K562 (cell line): ENCODE results near the gene TMEM106B. TPM values are rescaled to one million over a fixed set of nuclear protein-coding genes. Genes with fewer than 3 reads are reported as not detected.

Experiments
- ATAC-seq: fragments of 200-7000 bp; cut with Tn5 transposase; 3 replicates; pipeline ENCODE4 v1.9.1; 2020; ENCODE audit warnings: moderate library complexity
- BruUV-seq: library from RNA; stranded (reverse); fragments of 400-500 nt; replicated peaks from 2 replicates; lab custom pipeline; 2021; lab: Mats Ljungman, UMichigan
- CTCF ChIA-PET: fragments of 300-600 bp; formaldehyde crosslinking; extraction: SDS; loops from one replicate; lab custom pipeline; 2021; ENCODE audit warnings: low intra/inter-chr PET ratio; lab: Yijun Ruan, JAX
- POLR2A ChIA-PET: fragments of 300-600, 350-650 bp; sonication (Branson Sonifier 250); formaldehyde crosslinking; extraction: SDS; loops from one replicate; lab custom pipeline; 2021; ENCODE audit warnings: antibody characterized with exemption, inconsistent platforms; lab: Yijun Ruan, JAX
- DNase-seq, 4 experiments: peaks; one replicate each; pipeline versions ENCODE4 v3.0.0 to v3.0.0-alpha.2; 2011 to 2018; ENCODE audit warnings: low spot score in 3 of 4, mixed read lengths in 3 of 4; ENCODE audit errors: extremely low read depth in 1 of 4
- FAIRE-seq: peaks from 2 replicates; lab custom pipeline; 2011; peaks lifted over from hg19 to GRCh38; lab: Jason Lieb, UNC
- H2AFZ ChIP-seq: 2 replicates; pipeline ENCODE4 v1.6.0; 2011; ENCODE audit warnings: low read depth, low read length, control low read depth, inconsistent platforms
- H3K27ac ChIP-seq: fragments of 200-600 bp; 3 replicates; pipeline ENCODE4 v1.8.0; 2011; ENCODE audit warnings: low read depth, mild to moderate bottlenecking, control low read depth, inconsistent platforms, low read length, moderate library complexity, mixed read lengths; ENCODE audit errors: extremely low read depth
- H3K27me3 ChIP-seq, 2 experiments: fragments of 300-600 bp in 1 of 2; 2 replicates in 1 of 2; 3 replicates in 1 of 2; pipeline versions ENCODE4 v1.6.0 to v1.8.0; 2011; ENCODE audit warnings: inconsistent platforms in 2 of 2, low read length in 2 of 2, mild to moderate bottlenecking in 1 of 2, mixed read lengths in 1 of 2, moderate library complexity in 1 of 2; ENCODE audit not compliant: control insufficient read depth in 2 of 2, insufficient read depth in 2 of 2
- H3K36me3 ChIP-seq: fragments of 300-600 bp; 3 replicates; pipeline ENCODE4 v1.8.0; 2011; ENCODE audit warnings: mild to moderate bottlenecking, low read length, inconsistent platforms; ENCODE audit not compliant: control insufficient read depth, insufficient read depth
- H3K4me1 ChIP-seq, 2 experiments: fragments of 200-600 bp in 1 of 2; replicated peaks in 1 of 2; 2 replicates in 1 of 2; 3 replicates in 1 of 2; pipeline versions ENCODE4 v1.5.1 to v1.8.0; 2011; ENCODE audit warnings: inconsistent platforms in 2 of 2, low read length in 2 of 2, mild to moderate bottlenecking in 1 of 2, mixed read lengths in 1 of 2, moderate library complexity in 1 of 2; ENCODE audit not compliant: control insufficient read depth in 2 of 2, insufficient read depth in 2 of 2
- H3K4me2 ChIP-seq: 2 replicates; pipeline ENCODE4 v1.6.1; 2011; ENCODE audit warnings: low read length, control low read depth, inconsistent platforms, mixed read lengths; ENCODE audit not compliant: insufficient read depth
- H3K4me3 ChIP-seq: fragments of 200-600 bp; sonication (generic), shearing (Covaris generic); 2 replicates; pipeline ENCODE4 v1.5.1; 2016; ENCODE audit warnings: control low read depth, inconsistent platforms
- H3K79me2 ChIP-seq: fragments of 200-600 bp; 3 replicates; pipeline ENCODE4 v1.8.0; 2011; ENCODE audit warnings: low read length, inconsistent platforms; ENCODE audit not compliant: control insufficient read depth, insufficient read depth
- H3K9ac ChIP-seq, 2 experiments: 2 replicates each; pipeline versions ENCODE4 v1.6.0 to v1.6.1; 2011; ENCODE audit warnings: low read depth in 2 of 2, low read length in 2 of 2, control low read depth in 1 of 2, inconsistent platforms in 1 of 2, mild to moderate bottlenecking in 1 of 2, mixed read lengths in 1 of 2; ENCODE audit not compliant: insufficient read depth in 1 of 2
- H3K9me1 ChIP-seq: one replicate; pipeline ENCODE4 v1.6.0; 2011; ENCODE audit warnings: inconsistent platforms, mild to moderate bottlenecking, low read length, moderate library complexity; ENCODE audit not compliant: control insufficient read depth, insufficient read depth
- H3K9me3 ChIP-seq: replicated peaks from 2 replicates; pipeline ENCODE4 v1.5.1; 2011; ENCODE audit warnings: low read depth, low read length, inconsistent platforms; ENCODE audit not compliant: control insufficient read depth, insufficient read depth
- H4K20me1 ChIP-seq: replicated peaks from 2 replicates; pipeline ENCODE4 v1.6.1; 2011; ENCODE audit warnings: low read length, inconsistent platforms, mixed read lengths; ENCODE audit not compliant: control insufficient read depth, insufficient read depth
- ARNT ChIP-seq, 2 experiments: fragments of 450-650 bp; IDR thresholded peaks; 2 replicates each; pipeline ENCODE4 v1.6.1; 2016; ENCODE audit warnings: mild to moderate bottlenecking in 1 of 2
- DEAF1 ChIP-seq: fragments of 450-650 bp; formaldehyde crosslinking; IDR thresholded peaks from 2 replicates; pipeline ENCODE4 v1.4.0; 2020; ENCODE audit warnings: mild to moderate bottlenecking, moderate library complexity
- HMGN3 ChIP-seq: IDR thresholded peaks from 2 replicates; pipeline ENCODE4 v1.6.1; 2011; ENCODE audit warnings: borderline replicate concordance, low read depth, mild to moderate bottlenecking, mixed read lengths, low read length; ENCODE audit not compliant: insufficient read length; ENCODE audit errors: extremely low read depth
- LCOR ChIP-seq: sonication (generic); formaldehyde crosslinking; IDR thresholded peaks from 2 replicates; pipeline ENCODE4 v1.8.0; 2022; ENCODE audit warnings: mild to moderate bottlenecking, missing genetic modification reagents
- POLR2G ChIP-seq: fragments of 200-400 bp; formaldehyde crosslinking; IDR thresholded peaks from 2 replicates; pipeline ENCODE4 v1.6.1; 2017; ENCODE audit warnings: low read depth, mild to moderate bottlenecking, antibody characterized with exemption, low read length, moderate library complexity
- RUNX1 ChIP-seq: sonication (generic); IDR thresholded peaks from 2 replicates; pipeline ENCODE4 v1.6.1; 2016; ENCODE audit warnings: antibody characterized with exemption, low read depth
- SAP30 ChIP-seq: fragments of 200-600 bp; sonication (generic); IDR thresholded peaks from 2 replicates; pipeline ENCODE4 v1.6.1; 2012; ENCODE audit warnings: borderline replicate concordance, low read depth, mild to moderate bottlenecking, moderate library complexity, low read length, control low read depth, inconsistent platforms; ENCODE audit not compliant: insufficient read depth, poor library complexity, severe bottlenecking
- SIX5 ChIP-seq, 2 experiments: IDR thresholded peaks; 2 replicates each; pipeline ENCODE4 v1.6.1; 2011; ENCODE audit warnings: low read length in 2 of 2, borderline replicate concordance in 1 of 2, low read depth in 1 of 2, mild to moderate bottlenecking in 1 of 2, moderate library complexity in 1 of 2; ENCODE audit not compliant: insufficient read depth in 1 of 2
- ZBTB1 ChIP-seq: sonication (generic); formaldehyde crosslinking; IDR thresholded peaks from 2 replicates; pipeline ENCODE4 v1.8.1; 2023; ENCODE audit warnings: missing genetic modification reagents, low read depth, mild to moderate bottlenecking, borderline replicate concordance
- WGBS: fragments of 100-300 bp; shearing (Covaris generic); methylation state at CpG from one replicate; pipeline ENCODE4 v1.1.6; 2016; ENCODE audit warnings: low coverage, mixed read lengths; ENCODE audit not compliant: insufficient coverage; ENCODE audit errors: missing lambda C conversion rate; 5-methylcytosine and 5-hydroxymethylcytosine counted together
- in situ Hi-C: fragments of 300-500 bp; cut with MboI; formaldehyde crosslinking; loops from 4 replicates; pipeline ENCODE4 v1.15.0; 2018; ENCODE audit warnings: inconsistent platforms, mixed read lengths
- intact Hi-C: fragments of 100-400 bp; cut with micrococcal nuclease; formaldehyde crosslinking; loops from 2 replicates; pipeline ENCODE4 v1.14.2; 2022
- polyA plus RNA-seq, 8 experiments: library from polyadenylated mRNA; depleted of rRNA in 4 of 8; stranded (reverse) in 5 of 8; unstranded in 3 of 8; fragments of >200 nt; fragmentation: Nextera tagmentation in 2 of 8; fragmentation: Illumina TruSeq in 1 of 8; extraction: Ambion mirVana in 2 of 8; extraction: Trizol in 1 of 8; gene quantifications; 2 replicates each; pipeline versions ENCODE4 v1.2.1 to v1.2.3, GENCODE V29; 2011 to 2014; ENCODE audit warnings: inconsistent platforms in 1 of 8, missing spikeins in 1 of 8
- total RNA-seq, 7 experiments: library from RNA; depleted of rRNA in 6 of 7; stranded (reverse); fragments of >200 nt in 6 of 7; fragmentation: Illumina TruSeq in 2 of 7; extraction: Trizol in 2 of 7; gene quantifications; 2 replicates each; pipeline versions ENCODE4 v1.2.1 to v1.2.3, GENCODE V29; 2011 to 2021; ENCODE audit warnings: low replicate concordance in 1 of 7

The TMEM106B gene
- total and polyA plus RNA-seq, 9 of the 15 experiments (the other 6 are each of a cell fraction or from before 2014, with no cell fraction given), result 8.6 to 30.4 (median 18.7) TPM

DNA sequence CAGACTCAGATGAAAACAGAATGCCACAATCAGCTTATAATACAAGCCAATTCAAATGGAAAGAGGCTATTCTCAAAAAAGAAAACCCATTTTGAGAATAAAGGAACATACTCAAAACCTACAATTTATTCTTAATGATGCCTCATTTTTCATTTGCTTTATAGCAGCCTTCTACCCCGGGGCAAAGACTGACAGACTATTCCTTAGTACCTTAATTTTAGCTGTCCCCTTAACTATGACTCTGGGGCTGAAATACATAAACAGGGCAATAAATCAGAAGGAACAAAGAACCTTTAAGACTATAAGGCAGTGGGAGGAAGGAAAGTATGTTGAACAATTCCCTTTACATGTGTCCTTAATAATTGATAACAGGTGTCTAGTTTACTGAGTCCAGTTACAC is 76.8 kb downstream of the TMEM106B start (continued):
- TF ChIP-seq ZBTB1 (CRISPR knock-in tag), result no peak

DNA sequence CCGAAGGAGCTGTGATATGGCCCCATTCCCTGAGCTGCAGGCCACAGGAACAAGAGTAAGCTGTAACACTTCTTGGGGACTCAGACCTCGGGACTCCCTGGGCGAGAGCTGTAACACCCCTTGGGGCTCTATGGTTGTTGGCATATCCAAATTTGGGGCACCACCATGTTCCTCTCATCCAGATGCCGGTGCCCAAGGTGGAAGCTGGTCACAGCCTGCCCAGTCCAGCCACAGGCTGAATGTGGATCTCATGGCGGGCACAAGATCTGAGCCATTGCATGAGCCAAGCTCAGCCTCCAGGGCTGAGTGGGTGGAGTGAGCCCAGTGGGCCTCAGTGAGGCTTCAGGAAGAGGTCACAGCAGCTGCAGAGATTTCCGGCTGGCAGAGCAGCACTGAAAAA is 78.9 kb downstream of the TMEM106B start:
- Histone ChIP-seq H3K36me3 (no peaks in the 10 kb centered on the region), H2AFZ (no peak overlapping the region), H4K20me1 (no peaks in the 10 kb centered on the region), H3K9me3 (no peaks in the 10 kb centered on the region; the same call in 1 of the 2 replicates), H3K9ac (no peak overlapping the region), H3K9me1 (no peaks in the 10 kb centered on the region), H3K4me1 (no peaks in the 10 kb centered on the region), H3K4me3 (no peak overlapping the region), H3K79me2 (no peaks in the 10 kb centered on the region), H3K27me3 (no peaks in the 10 kb centered on the region; a peak in 1 of 5 replicates), H3K4me2 (no peak overlapping the region), H3K27ac (no peak overlapping the region)
- 7% methylated on average over 6 of the region's 6 CpGs for WGBS
- in situ Hi-C loops (no loop called here), intact Hi-C loops (no loop called here)
- FAIRE-seq (no peak), DNase-seq (no peak), ATAC-seq (no peak)
- no peak for TF ChIP-seq SIX5 (IDR thresholded peaks at IDR 0.05; ENCODE audit: borderline replicate concordance in 1 of 2, insufficient read depth in 1 of 2, low read depth in 1 of 2, low read length in 2 of 2)
- no peak for TF ChIP-seq POLR2G
- no peak for TF ChIP-seq LCOR
- no peak for TF ChIP-seq HMGN3
- no peak for TF ChIP-seq SAP30
- TF ChIP-seq ARNT (IDR thresholded peaks at IDR 0.05), result no peak
- no peak for TF ChIP-seq DEAF1
- no peak for TF ChIP-seq RUNX1
- POLR2A ChIA-PET, result interaction anchor here (0.7 kb wide), 2 partner anchors 8 to 364 kb away, joined by 3 read pairs; no protein-coding TSS in a partner anchor
- CTCF ChIA-PET, result no interaction called here
- no TSS peak for BruUV-seq
